ENCODE data around the gene SETD1A.

Gene SETD1A

DNA sequence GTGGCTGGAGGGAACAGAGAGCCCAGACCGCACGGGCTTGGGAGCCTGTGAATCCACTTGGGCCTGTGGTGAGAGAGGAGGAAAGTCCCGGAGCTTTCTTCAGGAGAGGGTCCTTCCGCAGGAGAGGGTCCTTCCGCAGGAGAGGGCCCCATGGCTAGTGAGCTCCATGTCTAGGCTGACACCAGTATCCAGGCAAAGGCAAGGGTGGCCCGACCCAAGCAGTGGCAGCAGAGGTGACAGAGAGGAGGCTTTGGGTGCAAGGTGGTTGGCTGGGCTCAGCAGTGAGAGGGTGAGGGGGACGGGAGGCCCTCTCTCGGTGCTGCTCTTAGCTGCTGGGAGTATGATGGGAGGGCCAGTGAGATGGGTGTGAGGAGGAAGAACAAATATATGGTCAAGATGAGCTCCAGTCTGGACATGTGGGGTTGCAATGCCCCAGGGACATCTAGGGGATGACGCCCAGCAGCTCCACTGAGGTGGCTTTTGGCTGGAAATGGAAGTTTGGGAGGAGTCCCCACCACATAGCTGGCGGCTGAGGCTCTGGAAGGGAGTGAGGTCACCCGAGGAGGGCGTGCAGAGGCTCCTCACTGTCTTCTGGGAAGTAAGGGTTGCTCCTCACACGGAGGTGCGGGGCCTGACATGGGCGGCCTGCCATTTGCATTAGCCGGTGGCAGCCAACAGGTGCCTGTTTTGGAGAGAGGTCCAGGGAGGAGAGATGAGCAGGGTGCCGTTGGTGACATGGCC, 25.2 kb downstream of the SETD1A start:
- in situ Hi-C loops (cut with HindIII; ENCODE audit: low pct_unique_long_range_greater_than_20kb, low sequenced_read_pairs): no loop called here
- no peak for DNase-seq (ENCODE audit: low read depth in 1 of 2, low spot score in 1 of 2)
- no peak for TF ChIP-seq JUND (IDR thresholded peaks at IDR 0.05; ENCODE audit: low read depth)

DNA sequence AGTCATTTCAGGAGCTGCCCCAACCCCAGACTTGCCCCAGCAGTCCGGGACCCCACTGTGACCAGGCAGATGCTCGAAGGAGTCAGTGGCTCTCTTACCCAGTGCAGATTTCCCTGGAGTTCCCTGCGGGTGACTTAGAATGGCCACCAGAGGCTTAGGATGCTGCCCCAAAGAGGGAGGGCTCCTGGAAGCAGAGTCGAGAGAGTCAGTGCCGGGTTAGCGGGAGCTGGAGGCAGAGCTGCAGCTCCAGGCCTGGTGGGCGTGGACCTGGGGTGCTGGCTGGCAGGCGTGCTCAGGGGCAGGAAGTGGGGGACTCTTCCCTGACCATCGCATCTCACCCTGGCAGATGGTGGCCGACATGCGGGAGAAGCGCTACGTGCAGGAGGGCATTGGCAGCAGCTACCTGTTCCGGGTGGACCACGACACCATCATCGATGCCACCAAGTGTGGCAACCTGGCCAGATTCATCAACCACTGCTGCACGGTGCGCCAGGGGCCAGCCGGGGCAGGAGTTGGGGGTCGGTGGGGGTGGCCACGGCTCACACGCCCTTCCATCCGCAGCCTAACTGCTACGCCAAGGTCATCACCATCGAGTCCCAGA, 25.8 kb downstream of the SETD1A start:
- no peak for TF ChIP-seq JUND (IDR thresholded peaks at IDR 0.05; ENCODE audit: low read depth)

DNA sequence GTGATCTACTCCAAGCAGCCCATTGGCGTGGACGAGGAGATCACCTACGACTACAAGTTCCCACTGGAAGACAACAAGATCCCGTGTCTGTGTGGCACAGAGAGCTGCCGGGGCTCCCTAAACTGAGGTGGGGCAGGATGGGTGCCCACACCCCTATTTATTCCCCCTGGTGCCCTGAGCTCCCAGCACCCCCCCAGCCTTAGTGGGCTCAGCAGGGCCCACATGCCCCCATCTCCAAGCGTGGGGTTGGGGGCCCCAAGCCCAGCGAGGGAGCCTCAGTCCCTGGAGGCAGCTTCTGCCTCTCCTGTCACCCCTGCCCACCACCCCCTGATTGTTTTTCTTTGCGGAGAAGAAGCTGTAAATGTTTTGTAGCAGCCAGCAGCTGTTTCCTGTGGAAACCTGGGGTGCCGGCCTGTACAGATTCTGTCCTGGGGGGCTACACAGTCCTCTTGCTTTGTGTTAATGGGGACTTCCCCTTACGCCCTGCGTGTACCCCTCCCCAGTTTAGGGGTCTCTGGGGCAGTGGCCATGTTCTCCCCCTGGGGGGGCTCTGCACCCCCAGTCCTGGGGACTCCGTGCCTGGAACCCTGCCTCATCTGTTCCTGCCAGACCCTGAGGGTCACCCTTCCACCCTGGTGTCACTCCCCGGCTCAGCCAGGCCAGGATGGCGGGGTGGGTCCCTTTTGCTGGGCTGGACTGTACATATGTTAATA, 26.5 kb downstream of the SETD1A start:
- TF ChIP-seq JUND (IDR thresholded peaks at IDR 0.05; ENCODE audit: low read depth): no peak
- in situ Hi-C loops (cut with HindIII; ENCODE audit: low pct_unique_long_range_greater_than_20kb, low sequenced_read_pairs): no loop called here
- no peak for DNase-seq (ENCODE audit: low read depth in 1 of 2, low spot score in 1 of 2)

More for the DNA sequence above, 25.8 kb downstream of the SETD1A start:
- in situ Hi-C loops (cut with HindIII; ENCODE audit: low pct_unique_long_range_greater_than_20kb, low sequenced_read_pairs): no loop called here
- DNase-seq (ENCODE audit: low read depth in 1 of 2, low spot score in 1 of 2): no peak

DNA sequence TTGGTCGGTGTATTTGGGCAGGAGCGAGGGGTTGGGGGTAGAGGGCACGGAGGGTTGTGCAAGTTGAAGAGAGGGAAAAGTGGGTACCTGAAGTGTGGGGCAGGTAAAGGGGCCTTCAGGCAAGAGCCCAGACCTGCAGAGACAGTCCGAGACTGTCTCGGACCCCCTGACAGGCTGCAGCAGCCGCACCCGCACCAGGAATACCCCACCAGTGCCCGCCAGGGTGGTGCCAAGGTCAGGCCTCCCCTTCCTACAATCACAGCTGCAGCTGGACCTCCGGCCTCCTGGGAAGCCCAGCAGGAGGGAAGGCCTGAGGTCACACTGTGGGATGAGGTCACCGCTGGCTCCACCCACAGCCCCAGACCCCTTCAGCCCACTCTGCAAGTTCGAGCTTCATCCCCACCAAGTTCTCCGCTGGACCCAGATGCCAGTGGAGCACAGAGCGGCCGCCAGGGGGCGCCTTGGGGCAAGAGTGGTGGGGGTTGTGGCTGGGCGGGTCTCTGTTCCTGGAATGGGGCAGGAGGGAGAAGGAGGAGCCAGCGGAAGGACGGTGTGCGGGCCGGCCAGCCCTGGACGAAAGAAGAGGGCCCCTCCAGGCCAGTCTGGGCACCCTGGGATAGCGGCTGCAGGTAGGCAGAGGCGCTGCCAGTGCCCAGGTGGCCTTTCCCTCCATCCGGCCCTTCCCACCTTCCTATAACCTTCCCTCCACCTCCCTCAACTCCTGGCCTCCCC, 27.3 kb downstream of the SETD1A start, which contains the start of gene HSD3B7:
TSS of gene HSD3B7 (plus strand) at position 539 of the 732 bp plus-strand sequence. CDS start 452 bp downstream, outside the sequence.
- DNase-seq (ENCODE audit: low read depth in 1 of 2, low spot score in 1 of 2): peak; percentile 88 to 97
- in situ Hi-C loops (cut with HindIII; ENCODE audit: low pct_unique_long_range_greater_than_20kb, low sequenced_read_pairs): no loop called here
- TF ChIP-seq JUND (IDR thresholded peaks at IDR 0.05; ENCODE audit: low read depth): no peak

DNA sequence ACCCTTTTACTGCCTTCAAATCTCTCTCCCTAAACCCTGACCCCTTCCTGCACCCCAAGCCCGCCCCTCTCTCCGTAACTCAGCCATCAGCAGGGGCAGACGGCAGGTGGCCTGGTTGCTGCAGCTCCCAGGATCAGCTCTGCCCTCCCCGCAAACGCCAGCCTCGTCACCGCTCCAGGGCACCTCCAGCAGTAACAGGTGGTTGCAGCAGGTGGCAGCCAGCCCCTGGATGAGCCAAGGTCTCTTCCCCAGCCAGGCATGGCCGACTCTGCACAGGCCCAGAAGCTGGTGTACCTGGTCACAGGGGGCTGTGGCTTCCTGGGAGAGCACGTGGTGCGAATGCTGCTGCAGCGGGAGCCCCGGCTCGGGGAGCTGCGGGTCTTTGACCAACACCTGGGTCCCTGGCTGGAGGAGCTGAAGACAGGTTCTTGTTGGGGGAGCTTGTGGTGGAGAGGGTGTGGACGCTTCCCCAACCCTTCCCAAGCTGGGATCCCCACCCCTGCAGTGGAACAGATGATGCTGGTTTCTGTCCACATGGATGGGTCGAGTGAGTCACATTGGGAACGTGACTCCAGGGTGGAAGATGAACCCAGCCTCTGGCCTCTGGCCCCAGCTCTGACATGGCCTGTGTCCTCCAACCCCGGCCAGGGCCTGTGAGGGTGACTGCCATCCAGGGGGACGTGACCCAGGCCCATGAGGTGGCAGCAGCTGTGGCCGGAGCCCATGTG, 28.0 kb downstream of the SETD1A start:
- peak; percentile 91 to 97 for DNase-seq (ENCODE audit: low read depth in 1 of 2, low spot score in 1 of 2)
- no peak for TF ChIP-seq JUND (IDR thresholded peaks at IDR 0.05; ENCODE audit: low read depth)
- in situ Hi-C loops (cut with HindIII; ENCODE audit: low pct_unique_long_range_greater_than_20kb, low sequenced_read_pairs): no loop called here

DNA sequence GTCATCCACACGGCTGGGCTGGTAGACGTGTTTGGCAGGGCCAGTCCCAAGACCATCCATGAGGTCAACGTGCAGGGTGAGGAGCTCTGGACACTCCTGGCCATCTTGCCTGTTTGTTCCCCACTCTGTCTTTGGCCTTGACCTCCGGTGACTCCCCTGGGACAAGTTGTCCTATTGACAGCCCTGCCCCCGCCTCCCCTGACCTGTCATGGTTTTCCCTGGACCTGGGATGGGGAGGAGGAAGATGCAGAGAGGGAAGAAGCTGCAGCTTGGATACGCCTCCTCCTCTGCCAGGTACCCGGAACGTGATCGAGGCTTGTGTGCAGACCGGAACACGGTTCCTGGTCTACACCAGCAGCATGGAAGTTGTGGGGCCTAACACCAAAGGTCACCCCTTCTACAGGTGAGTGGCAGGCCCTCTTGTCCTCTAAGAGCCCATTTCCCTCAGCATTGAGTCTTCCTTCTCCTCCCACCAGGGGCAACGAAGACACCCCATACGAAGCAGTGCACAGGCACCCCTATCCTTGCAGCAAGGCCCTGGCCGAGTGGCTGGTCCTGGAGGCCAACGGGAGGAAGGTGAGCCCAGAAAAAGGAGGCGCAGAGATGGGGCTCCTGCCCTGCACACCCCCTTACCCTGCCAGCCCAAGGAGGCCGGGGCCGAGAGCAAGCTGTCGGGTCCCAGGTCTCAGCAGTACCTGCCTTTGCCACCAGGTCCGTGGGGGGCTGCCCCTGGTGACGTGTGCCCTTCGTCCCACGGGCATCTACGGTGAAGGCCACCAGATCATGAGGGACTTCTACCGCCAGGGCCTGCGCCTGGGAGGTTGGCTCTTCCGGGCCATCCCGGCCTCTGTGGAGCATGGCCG, 28.8 kb downstream of the SETD1A start:
- TF ChIP-seq JUND (IDR thresholded peaks at IDR 0.05; ENCODE audit: low read depth): no peak
- no peak for DNase-seq (ENCODE audit: low read depth in 1 of 2, low spot score in 1 of 2)
- in situ Hi-C loops (cut with HindIII; ENCODE audit: low pct_unique_long_range_greater_than_20kb, low sequenced_read_pairs): no loop called here

DNA sequence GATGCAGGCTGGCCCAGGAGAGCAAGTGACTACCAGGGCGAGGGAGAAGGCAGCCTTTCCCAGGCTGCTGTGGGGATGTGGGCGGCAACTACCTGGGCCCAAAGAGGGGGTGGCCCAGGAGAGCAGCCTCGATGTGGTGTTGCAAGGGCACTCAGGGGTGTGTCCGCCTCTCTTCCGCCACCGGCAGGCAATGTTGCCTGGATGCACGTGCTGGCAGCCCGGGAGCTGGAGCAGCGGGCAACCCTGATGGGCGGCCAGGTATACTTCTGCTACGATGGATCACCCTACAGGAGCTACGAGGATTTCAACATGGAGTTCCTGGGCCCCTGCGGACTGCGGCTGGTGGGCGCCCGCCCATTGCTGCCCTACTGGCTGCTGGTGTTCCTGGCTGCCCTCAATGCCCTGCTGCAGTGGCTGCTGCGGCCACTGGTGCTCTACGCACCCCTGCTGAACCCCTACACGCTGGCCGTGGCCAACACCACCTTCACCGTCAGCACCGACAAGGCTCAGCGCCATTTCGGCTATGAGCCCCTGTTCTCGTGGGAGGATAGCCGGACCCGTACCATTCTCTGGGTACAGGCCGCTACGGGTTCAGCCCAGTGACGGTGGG, 30.1 kb downstream of the SETD1A start:
- in situ Hi-C loops (cut with HindIII; ENCODE audit: low pct_unique_long_range_greater_than_20kb, low sequenced_read_pairs): no loop called here
- DNase-seq (ENCODE audit: low read depth in 1 of 2, low spot score in 1 of 2): no peak
- no peak for TF ChIP-seq JUND (IDR thresholded peaks at IDR 0.05; ENCODE audit: low read depth)

DNA sequence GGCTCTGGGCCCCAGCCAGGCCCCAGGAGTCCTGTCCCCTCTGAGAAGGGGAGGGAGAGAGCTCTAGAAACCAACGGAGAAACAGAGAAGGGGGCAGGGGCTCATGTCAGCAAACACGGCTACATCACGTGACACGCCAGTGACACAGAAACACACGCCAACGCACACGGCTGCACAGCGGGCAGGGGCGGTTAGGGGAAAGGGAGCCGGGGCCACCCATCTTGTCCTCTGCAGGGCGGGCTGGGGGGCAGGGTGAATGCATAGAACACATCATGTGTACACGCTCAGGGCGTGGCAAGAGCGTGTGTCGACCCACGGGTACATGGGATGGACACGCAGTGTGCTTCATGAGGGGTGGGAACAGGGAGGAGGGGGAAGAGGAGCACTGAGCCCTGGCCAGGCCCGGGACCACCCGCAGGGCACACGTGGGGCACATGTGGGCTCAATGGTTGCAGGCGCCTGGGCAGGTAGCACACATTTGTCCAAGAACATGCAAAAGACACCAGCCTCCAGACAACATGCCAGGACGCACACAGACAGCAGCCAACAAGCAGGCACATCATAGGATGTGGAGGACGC, 32.0 kb downstream of the SETD1A start:
- DNase-seq (ENCODE audit: low read depth in 1 of 2, low spot score in 1 of 2): no peak
- in situ Hi-C loops (cut with HindIII; ENCODE audit: low pct_unique_long_range_greater_than_20kb, low sequenced_read_pairs): no loop called here
- no peak for TF ChIP-seq JUND (IDR thresholded peaks at IDR 0.05; ENCODE audit: low read depth)

DNA sequence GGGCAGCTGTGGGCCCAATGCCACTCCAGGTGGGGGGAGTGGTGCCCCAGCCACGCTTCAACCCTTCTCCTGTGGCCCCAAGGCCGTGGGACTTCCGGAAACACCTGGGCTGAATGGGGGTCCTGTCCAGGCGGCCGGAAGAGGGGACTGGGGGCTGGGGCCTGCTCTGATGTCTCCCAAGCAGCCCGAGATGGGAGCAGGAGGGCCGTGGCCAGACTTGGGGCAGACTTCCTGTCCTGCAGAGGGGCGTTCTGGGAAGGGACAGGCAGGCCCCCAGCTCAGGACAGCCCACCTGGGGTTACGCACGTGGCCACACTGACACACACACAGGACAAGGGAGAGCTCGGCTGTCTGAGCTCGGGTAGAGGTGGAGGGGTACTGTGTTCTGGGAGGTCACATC, 32.6 kb downstream of the SETD1A start:
- no peak for TF ChIP-seq JUND (IDR thresholded peaks at IDR 0.05; ENCODE audit: low read depth)
- in situ Hi-C loops (cut with HindIII; ENCODE audit: low pct_unique_long_range_greater_than_20kb, low sequenced_read_pairs): no loop called here
- DNase-seq (ENCODE audit: low read depth in 1 of 2, low spot score in 1 of 2): no peak

DNA sequence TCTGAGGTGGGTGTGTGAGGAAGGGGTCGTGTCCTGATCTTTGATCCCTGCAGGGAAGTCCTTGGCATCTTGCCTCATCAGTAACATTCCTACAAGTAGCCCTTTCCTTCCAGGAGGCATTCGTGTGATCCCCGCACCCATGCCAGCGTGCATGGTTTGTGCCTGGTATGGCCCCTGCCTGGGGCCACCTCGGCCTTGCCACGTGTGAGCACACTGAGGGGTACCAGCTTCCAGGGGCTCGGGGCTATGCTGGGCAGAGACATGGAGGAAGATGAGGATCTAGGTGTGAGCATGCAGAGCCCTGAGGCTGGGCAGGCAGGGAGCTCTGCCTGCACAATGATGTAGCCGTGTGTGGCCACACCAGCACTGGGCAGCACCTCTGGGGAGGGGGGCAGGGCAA, 33.5 kb downstream of the SETD1A start:
- no peak for TF ChIP-seq JUND (IDR thresholded peaks at IDR 0.05; ENCODE audit: low read depth)
- in situ Hi-C loops (cut with HindIII; ENCODE audit: low pct_unique_long_range_greater_than_20kb, low sequenced_read_pairs): no loop called here
- no peak for DNase-seq (ENCODE audit: low read depth in 1 of 2, low spot score in 1 of 2)

All from T47D (cell line).